ENCODE data around the gene LDHD.

Gene LDHD

GRCh38 chr16:75080205-75081029 lies 36.2 kb downstream of the LDHD start:
- no peaks in the 10 kb centered on the region for H3K27me3 ChIP-seq (ENCODE audit: control insufficient read depth, insufficient read depth, low read length, poor library complexity, severe bottlenecking)
- WGBS, 2 experiments = 90% methylated on average over 8 of the region's 8 CpGs
- H3K4me1 ChIP-seq (ENCODE audit: control insufficient read depth, insufficient read depth, low read length) = peaks cover 6% of the 10 kb centered on the region
- H3K36me3 ChIP-seq (ENCODE audit: control insufficient read depth, insufficient read depth, low read length) = no peaks in the 10 kb centered on the region
- no peak overlapping the region for H3K4me3 ChIP-seq (ENCODE audit: insufficient read depth, low read depth, low read length)
- H3K27ac ChIP-seq (ENCODE audit: insufficient read depth, low read depth, low read length, poor library complexity, severe bottlenecking) = no peak overlapping the region
- H3K9me3 ChIP-seq (ENCODE audit: control insufficient read depth, low read length) = no peaks in the 10 kb centered on the region

GRCh38 chr16:75079346-75079926 lies 37.1 kb downstream of the LDHD start:
- Histone ChIP-seq H3K27me3 (ENCODE audit: control insufficient read depth, insufficient read depth, low read length, poor library complexity, severe bottlenecking) (no peaks in the 10 kb centered on the region), H3K36me3 (ENCODE audit: control insufficient read depth, insufficient read depth, low read length) (no peaks in the 10 kb centered on the region), H3K4me1 (ENCODE audit: control insufficient read depth, insufficient read depth, low read length) (peaks cover 3% of the 10 kb centered on the region), H3K27ac (ENCODE audit: insufficient read depth, low read depth, low read length, poor library complexity, severe bottlenecking) (no peak overlapping the region), H3K4me3 (ENCODE audit: insufficient read depth, low read depth, low read length) (no peak overlapping the region), H3K9me3 (ENCODE audit: control insufficient read depth, low read length) (no peaks in the 10 kb centered on the region)
- WGBS, 2 experiments = 91 to 93% methylated on average over 7 of the region's 7 CpGs

- H3K4me3 ChIP-seq (ENCODE audit: insufficient read depth, low read depth, low read length) = no peak overlapping the region
Observed at GRCh38 chr16:75078886-75079285, 37.7 kb downstream of the LDHD start.

GRCh38 chr16:75075688-75076268 lies 40.8 kb downstream of the LDHD start:
- peaks cover 10% of the 10 kb centered on the region for H3K4me1 ChIP-seq (ENCODE audit: control insufficient read depth, insufficient read depth, low read length)
- WGBS, 2 experiments = 93 to 95% methylated on average over 3 of the region's 3 CpGs

More at GRCh38 chr16:75078886-75079285, 37.7 kb downstream of the LDHD start:
- no peak overlapping the region for H3K27ac ChIP-seq (ENCODE audit: insufficient read depth, low read depth, low read length, poor library complexity, severe bottlenecking)
- no peaks in the 10 kb centered on the region for H3K36me3 ChIP-seq (ENCODE audit: control insufficient read depth, insufficient read depth, low read length)
- H3K4me1 ChIP-seq (ENCODE audit: control insufficient read depth, insufficient read depth, low read length) = peaks cover 2% of the 10 kb centered on the region
- H3K9me3 ChIP-seq (ENCODE audit: control insufficient read depth, low read length) = no peaks in the 10 kb centered on the region
- no peaks in the 10 kb centered on the region for H3K27me3 ChIP-seq (ENCODE audit: control insufficient read depth, insufficient read depth, low read length, poor library complexity, severe bottlenecking)
- 90 to 91% methylated on average over 8 of the region's 8 CpGs for WGBS, 2 experiments

GRCh38 chr16:75074920-75075687 lies 41.5 kb downstream of the LDHD start:
- Histone ChIP-seq H3K36me3 (ENCODE audit: control insufficient read depth, insufficient read depth, low read length) (no peaks in the 10 kb centered on the region), H3K4me3 (ENCODE audit: insufficient read depth, low read depth, low read length) (no peak overlapping the region), H3K27me3 (ENCODE audit: control insufficient read depth, insufficient read depth, low read length, poor library complexity, severe bottlenecking) (no peaks in the 10 kb centered on the region), H3K4me1 (ENCODE audit: control insufficient read depth, insufficient read depth, low read length) (peaks cover 10% of the 10 kb centered on the region), H3K9me3 (ENCODE audit: control insufficient read depth, low read length) (no peaks in the 10 kb centered on the region), H3K27ac (ENCODE audit: insufficient read depth, low read depth, low read length, poor library complexity, severe bottlenecking) (no peak overlapping the region)
- WGBS, 2 experiments = 92 to 95% methylated on average over 12 of the region's 12 CpGs

More at GRCh38 chr16:75075688-75076268, 40.8 kb downstream of the LDHD start:
- H3K9me3 ChIP-seq (ENCODE audit: control insufficient read depth, low read length) = no peaks in the 10 kb centered on the region
- no peaks in the 10 kb centered on the region for H3K27me3 ChIP-seq (ENCODE audit: control insufficient read depth, insufficient read depth, low read length, poor library complexity, severe bottlenecking)
- H3K36me3 ChIP-seq (ENCODE audit: control insufficient read depth, insufficient read depth, low read length) = no peaks in the 10 kb centered on the region
- H3K27ac ChIP-seq (ENCODE audit: insufficient read depth, low read depth, low read length, poor library complexity, severe bottlenecking) = no peak overlapping the region
- no peak overlapping the region for H3K4me3 ChIP-seq (ENCODE audit: insufficient read depth, low read depth, low read length)

- Histone ChIP-seq H3K4me1 (ENCODE audit: control insufficient read depth, insufficient read depth, low read length) (peaks cover 10% of the 10 kb centered on the region), H3K27ac (ENCODE audit: insufficient read depth, low read depth, low read length, poor library complexity, severe bottlenecking) (no peak overlapping the region), H3K27me3 (ENCODE audit: control insufficient read depth, insufficient read depth, low read length, poor library complexity, severe bottlenecking) (no peaks in the 10 kb centered on the region), H3K36me3 (ENCODE audit: control insufficient read depth, insufficient read depth, low read length) (no peaks in the 10 kb centered on the region), H3K4me3 (ENCODE audit: insufficient read depth, low read depth, low read length) (no peak overlapping the region), H3K9me3 (ENCODE audit: control insufficient read depth, low read length) (no peaks in the 10 kb centered on the region)
- 94 to 97% methylated on average over 4 of the region's 4 CpGs for whole genome bisulfite sequencing, 2 experiments
Observed at GRCh38 chr16:75074304-75074793, 42.2 kb downstream of the LDHD start.

- no peaks in the 10 kb centered on the region for H3K36me3 ChIP-seq (ENCODE audit: control insufficient read depth, insufficient read depth, low read length)
- WGBS, 2 experiments = 81 to 82% methylated on average over 20 of the region's 20 CpGs
- H3K9me3 ChIP-seq (ENCODE audit: control insufficient read depth, low read length) = no peaks in the 10 kb centered on the region
- H3K4me1 ChIP-seq (ENCODE audit: control insufficient read depth, insufficient read depth, low read length) = peaks cover 10% of the 10 kb centered on the region
- H3K27ac ChIP-seq (ENCODE audit: insufficient read depth, low read depth, low read length, poor library complexity, severe bottlenecking) = no peak overlapping the region
- H3K27me3 ChIP-seq (ENCODE audit: control insufficient read depth, insufficient read depth, low read length, poor library complexity, severe bottlenecking) = no peaks in the 10 kb centered on the region
- no peak overlapping the region for H3K4me3 ChIP-seq (ENCODE audit: insufficient read depth, low read depth, low read length)
Observed at GRCh38 chr16:75073545-75074303, 42.9 kb downstream of the LDHD start.

GRCh38 chr16:75072239-75072947 lies 44.2 kb downstream of the LDHD start:
- WGBS, 2 experiments = 90 to 95% methylated on average over 2 of the region's 2 CpGs
- Histone ChIP-seq H3K4me3 (ENCODE audit: insufficient read depth, low read depth, low read length) (no peak overlapping the region), H3K4me1 (ENCODE audit: control insufficient read depth, insufficient read depth, low read length) (peaks cover 10% of the 10 kb centered on the region), H3K27ac (ENCODE audit: insufficient read depth, low read depth, low read length, poor library complexity, severe bottlenecking) (no peak overlapping the region), H3K27me3 (ENCODE audit: control insufficient read depth, insufficient read depth, low read length, poor library complexity, severe bottlenecking) (no peaks in the 10 kb centered on the region), H3K36me3 (ENCODE audit: control insufficient read depth, insufficient read depth, low read length) (no peaks in the 10 kb centered on the region), H3K9me3 (ENCODE audit: control insufficient read depth, low read length) (no peaks in the 10 kb centered on the region)

GRCh38 chr16:75071621-75072020 lies 45.0 kb downstream of the LDHD start:
- H3K27me3 ChIP-seq (ENCODE audit: control insufficient read depth, insufficient read depth, low read length, poor library complexity, severe bottlenecking) = no peaks in the 10 kb centered on the region
- H3K27ac ChIP-seq (ENCODE audit: insufficient read depth, low read depth, low read length, poor library complexity, severe bottlenecking) = no peak overlapping the region
- WGBS, 2 experiments = 93 to 97% methylated on average over 3 of the region's 3 CpGs
- no peak overlapping the region for H3K4me3 ChIP-seq (ENCODE audit: insufficient read depth, low read depth, low read length)
- H3K36me3 ChIP-seq (ENCODE audit: control insufficient read depth, insufficient read depth, low read length) = no peaks in the 10 kb centered on the region
- H3K4me1 ChIP-seq (ENCODE audit: control insufficient read depth, insufficient read depth, low read length) = peaks cover 10% of the 10 kb centered on the region
- no peaks in the 10 kb centered on the region for H3K9me3 ChIP-seq (ENCODE audit: control insufficient read depth, low read length)
